Adrenal gland (tissue), 12 donors: ENCODE measurements around the gene NUBP2. TPM values are rescaled to one million over a fixed set of nuclear protein-coding genes. Genes with fewer than 3 reads are reported as not detected.

Source experiments
- DNase-seq, 7 donors: peaks; one replicate each; pipeline ENCODE4 v3.0.0-alpha.2; 2019 to 2020
- H3K27ac ChIP-seq, 5 donors: fragments of 200-600 bp; sonication (generic) in 4 of 5; 1 replicate in 3 of 5; 2 replicates in 2 of 5; pipeline versions ENCODE4 v1.5.1 to v1.8.0; 2016 to 2020; ENCODE audit warnings: mild to moderate bottlenecking in 1 of 5
- H3K27me3 ChIP-seq: fragments of 200-600 bp; 2 replicates; pipeline ENCODE4 v1.8.0; 2021
- H3K36me3 ChIP-seq, 2 donors: fragments of 200-600 bp; replicated peaks in 1 of 2; 1 replicate in 1 of 2; 2 replicates in 1 of 2; pipeline versions ENCODE4 v1.5.1 to v1.8.0; 2018 to 2022
- H3K4me1 ChIP-seq, 2 donors: fragments of 200-600 bp; replicated peaks in 1 of 2; 1 replicate in 1 of 2; 2 replicates in 1 of 2; pipeline versions ENCODE4 v1.5.1 to v1.8.0; 2018 to 2021
- H3K4me3 ChIP-seq, 4 donors: fragments of 200-600 bp; sonication (generic) in 3 of 4; one replicate each; pipeline ENCODE4 v1.5.1; 2016 to 2018
- H3K9me3 ChIP-seq, 3 donors: fragments of 200-600 bp; sonication (generic) in 1 of 3; replicated peaks in 1 of 3; 1 replicate in 2 of 3; 2 replicates in 1 of 3; pipeline versions ENCODE4 v1.5.1 to v1.8.0; 2016 to 2021
- CTCF ChIP-seq, 6 experiments: fragments of 450-650 bp in 4 of 6; fragments of 200-600 bp in 2 of 6; sonication (generic) in 1 of 6; IDR thresholded peaks; 1 replicate in 5 of 6; 2 replicates in 1 of 6; pipeline versions ENCODE4 v1.5.1 to v1.8.0; 2016 to 2021; ENCODE audit warnings: antibody characterized with exemption in 6 of 6, mild to moderate bottlenecking in 2 of 6, moderate library complexity in 1 of 6
- POLR2A ChIP-seq, 2 donors: fragments of 450-650 bp; IDR thresholded peaks; one replicate each; pipeline ENCODE4 v1.6.1; 2017; ENCODE audit warnings: antibody characterized with exemption in 2 of 2, mild to moderate bottlenecking in 2 of 2, moderate library complexity in 1 of 2
- WGBS, 4 donors: extraction: QIAGEN DNeasy Blood & Tissue Kit in 2 of 4; methylation state at CpG; one replicate each; pipeline versions ENCODE4 v1.1.5 to v1.1.7; 2013 to 2017; 5-methylcytosine and 5-hydroxymethylcytosine counted together
- intact Hi-C, 2 donors: fragments of 100-400 bp; cut with DNase I; formaldehyde crosslinking; loops; one replicate each; pipeline versions ENCODE4 v1.14.1 to v1.15.0; 2022 to 2023
- polyA plus RNA-seq, 3 donors: library from polyadenylated mRNA; stranded (reverse); fragments of 200-250 nt in 2 of 3; fragments of 350-450 nt in 1 of 3; fragmentation: Illumina TruSeq in 1 of 3; extraction: RNeasy Lipid Tissue Mini Kit (QIAGEN cat#74804) in 1 of 3; gene quantifications; one replicate each; pipeline ENCODE4 v1.2.3, GENCODE V29; 2013 to 2014
- total RNA-seq, 9 donors: library from RNA; depleted of rRNA in 4 of 9; stranded (reverse); fragments of >200 nt in 4 of 9; fragments of 120-200 nt in 1 of 9; fragmentation: NEBNext Ultra II Directional in 1 of 9; extraction: Animal tissue kit (Norgen Biotek cat#: 25700) in 1 of 9; gene quantifications; one replicate each; pipeline versions ENCODE4 v1.1.0 to v1.2.4, GENCODE V29; 2013 to 2023
- donor health status: healthy with polysubstance abuse.
- donor health status: Bipolar disorder and iron deficiency.
- donor health status: DM: yes; HTN: yes; CAD: no.
- donor health status: DM: no; HTN: no; CAD: no.
- donor health status: DM: no; HTN: no; CAD: no.
- donor health status: DM: yes; HTN: yes; CAD: no.

The NUBP2 gene
- total and polyA plus RNA-seq, 12 donors: 3.0 to 252 (median 78.7) TPM

DNA sequence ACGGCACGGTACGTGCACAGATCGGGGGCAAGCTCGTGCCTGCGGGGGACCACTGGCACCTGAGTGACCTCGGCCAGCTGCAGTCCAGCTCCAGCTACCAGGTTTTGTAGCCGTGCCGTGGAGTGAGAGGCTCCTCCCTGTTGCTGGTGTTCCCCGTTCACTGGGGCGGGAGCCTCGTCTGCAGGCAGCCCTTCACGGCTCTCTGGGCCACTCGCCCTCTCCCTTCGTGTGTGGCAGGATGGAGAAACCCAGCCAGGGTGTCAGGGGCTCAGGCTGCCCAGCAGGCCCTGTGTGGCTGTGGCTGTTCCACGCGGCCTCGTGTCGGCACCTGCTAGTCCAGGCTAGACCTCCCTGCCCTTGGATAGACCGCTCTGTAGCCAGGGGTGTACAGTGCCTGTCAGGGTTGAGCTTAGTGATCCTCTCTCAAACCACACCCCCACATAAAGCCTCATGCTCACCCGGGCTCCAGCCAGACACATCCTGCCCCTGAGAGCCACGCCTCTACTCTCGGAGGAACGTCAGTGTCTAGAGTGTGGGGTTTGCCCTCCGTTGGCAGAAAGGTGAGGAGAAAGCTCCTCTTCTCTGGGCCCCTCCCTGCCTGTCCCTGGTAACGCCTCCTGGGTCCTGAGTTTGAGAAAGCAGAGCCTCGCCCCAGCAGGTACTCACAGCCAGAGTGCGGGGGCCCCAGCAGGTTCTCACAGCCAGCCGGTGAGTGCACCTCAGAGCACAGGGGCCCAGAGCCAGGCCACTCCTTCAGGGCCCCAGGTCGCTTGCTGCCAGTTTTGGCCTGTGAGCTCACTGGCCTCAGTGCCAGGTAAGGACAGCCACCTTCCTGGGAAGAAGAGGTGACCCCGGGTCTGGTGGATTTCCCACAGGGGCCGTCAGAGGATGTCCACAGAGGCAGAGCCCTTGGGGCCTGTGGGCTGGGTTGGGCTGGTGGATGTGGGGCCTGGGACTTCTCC, 39.1 kb upstream of the NUBP2 start:
- Histone ChIP-seq H3K27me3 (no peaks in the 10 kb centered on the region), H3K4me3 (no peak overlapping the region), H3K9me3 (no peaks in the 10 kb centered on the region), H3K27ac (no peak overlapping the region), H3K36me3 (peaks cover 0 to 54% of the 10 kb centered on the region in 2 donors), H3K4me1 (no peaks in the 10 kb centered on the region)
- 90 to 93% (median 93%) methylated on average over 22 to 32 of the region's 32 CpGs for WGBS, 4 donors
- TF ChIP-seq CTCF (IDR thresholded peaks at IDR 0.05) (no peak), POLR2A (IDR thresholded peaks at IDR 0.05) (no peak)
- no peak for DNase-seq
- intact Hi-C loops: loop anchor here in 1 of 2 donors (10.0 kb wide), 1 partner anchor 69 kb away; the partner anchor contains the start of gene JPT2

DNA sequence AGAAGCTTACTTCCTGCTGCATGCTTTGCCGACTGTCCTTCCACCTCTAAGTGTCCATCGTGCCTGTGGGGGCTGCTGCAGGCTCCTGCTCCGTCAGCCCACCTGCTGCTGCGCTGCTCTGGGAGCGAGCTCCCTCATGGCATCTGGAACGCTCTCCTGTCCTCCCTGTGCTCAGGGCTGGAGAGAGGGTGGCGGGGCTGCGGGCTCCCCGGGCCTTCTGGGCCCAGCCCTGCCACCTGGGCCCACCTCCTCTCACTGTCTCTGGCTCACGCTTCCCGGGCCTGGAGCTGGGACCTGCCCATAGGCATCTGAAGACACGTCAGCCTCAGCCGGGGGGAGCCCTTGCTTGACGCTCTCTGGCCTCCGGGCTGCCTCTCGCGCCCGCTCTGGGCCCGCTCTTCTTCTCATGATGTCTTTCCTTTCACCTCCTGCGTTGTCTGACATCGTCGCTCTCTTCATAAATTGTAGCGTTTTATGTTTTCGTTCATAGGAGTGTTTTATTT, 38.4 kb upstream of the NUBP2 start:
- no peak for TF ChIP-seq POLR2A (IDR thresholded peaks at IDR 0.05)
- TF ChIP-seq CTCF (IDR thresholded peaks at IDR 0.05): no peak
- Histone ChIP-seq H3K4me1 (no peaks in the 10 kb centered on the region), H3K4me3 (no peak overlapping the region), H3K36me3 (peaks cover 0 to 62% of the 10 kb centered on the region in 2 donors), H3K27me3 (no peaks in the 10 kb centered on the region), H3K9me3 (no peaks in the 10 kb centered on the region), H3K27ac (no peak overlapping the region)
- WGBS, 4 donors: 88 to 95% (median 91%) methylated on average over 16 to 24 of the region's 24 CpGs
- no peak for DNase-seq
- intact Hi-C loops: loop anchor here in 1 of 2 donors (10.0 kb wide), 1 partner anchor 70 kb away; the partner anchor contains the start of gene JPT2

DNA sequence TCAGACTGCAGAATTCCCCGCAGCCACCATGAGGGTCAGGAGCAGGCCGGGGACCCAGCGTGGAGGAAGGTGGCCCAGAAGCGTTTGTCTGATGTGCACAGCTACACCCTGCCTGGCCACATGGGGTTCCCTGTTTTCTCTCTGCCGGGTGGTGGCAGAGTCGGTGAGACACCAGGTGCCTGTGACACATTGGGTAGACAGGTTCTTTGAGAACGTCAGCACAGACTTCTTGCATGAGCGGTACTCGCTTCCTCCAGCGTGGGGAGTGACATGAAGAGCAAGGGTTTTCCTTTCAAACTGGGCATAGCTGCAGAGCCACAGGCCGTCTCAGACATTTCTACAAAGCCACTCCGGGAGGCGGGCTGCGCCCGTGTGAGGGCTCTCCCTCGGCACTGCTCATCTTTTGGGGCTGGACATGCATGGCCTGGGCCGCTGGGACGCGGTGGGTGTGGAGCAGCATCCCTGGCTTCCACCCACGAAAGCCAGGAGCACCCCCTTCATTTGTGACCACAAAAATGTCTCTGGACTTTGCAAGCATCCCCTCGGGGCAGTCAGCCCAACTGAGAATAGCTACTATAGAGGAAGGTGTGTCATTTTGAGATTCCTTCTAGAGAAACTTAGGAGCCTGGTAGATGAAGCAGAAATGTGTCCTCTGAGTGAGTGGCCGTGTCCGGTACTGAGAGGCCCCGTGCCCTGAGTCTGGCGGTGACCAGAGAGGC, 37.4 kb upstream of the NUBP2 start:
- Histone ChIP-seq H3K9me3 (no peaks in the 10 kb centered on the region), H3K36me3 (peaks cover 0 to 70% of the 10 kb centered on the region in 2 donors), H3K4me1 (no peaks in the 10 kb centered on the region), H3K27me3 (no peaks in the 10 kb centered on the region), H3K4me3 (no peak overlapping the region), H3K27ac (no peak overlapping the region)
- no peak for DNase-seq
- intact Hi-C loops: loop anchor here in 1 of 2 donors (10.0 kb wide), 1 partner anchor 71 kb away; the partner anchor contains the start of gene JPT2
- WGBS, 4 donors: 88 to 97% (median 94%) methylated on average over 5 to 25 of the region's 25 CpGs
- TF ChIP-seq CTCF (IDR thresholded peaks at IDR 0.05): no peak
- no peak for TF ChIP-seq POLR2A (IDR thresholded peaks at IDR 0.05)
